PFSK-1 (cell line): Measurements from ENCODE around the gene RNASEH2B.

Experiments
- FOXP2 ChIP-seq: optimal IDR thresholded peaks from 2 replicates; pipeline ENCODE3; 2011; ENCODE audit warnings: borderline replicate concordance, control low read depth, inconsistent platforms; ENCODE audit not compliant: insufficient read depth; ENCODE audit errors: extremely low read length, extremely low read depth
- POLR2AphosphoS5 ChIP-seq: IDR thresholded peaks from 2 replicates; pipeline ENCODE4 v1.6.1; 2012; ENCODE audit warnings: low read depth, mild to moderate bottlenecking, control low read depth, low read length, moderate library complexity
- SIN3A ChIP-seq: IDR thresholded peaks from 2 replicates; pipeline ENCODE4 v1.6.1; 2012; ENCODE audit warnings: mild to moderate bottlenecking, low read length, moderate library complexity, borderline replicate concordance; ENCODE audit not compliant: insufficient read depth
- TAF1 ChIP-seq: IDR thresholded peaks from 2 replicates; pipeline ENCODE4 v1.6.1; 2012; ENCODE audit warnings: low read length, control low read depth, borderline replicate concordance; ENCODE audit not compliant: insufficient read depth
- TF ChIP-seq, protein P1 (sequence below), 2 experiments: IDR thresholded peaks; 2 replicates each; pipeline versions ENCODE4 v1.6.1 to v1.8.0; 2011 to 2012; ENCODE audit warnings: low read depth in 2 of 2, low read length in 2 of 2, control low read depth in 1 of 2, inconsistent platforms in 1 of 2, mild to moderate bottlenecking in 1 of 2, moderate library complexity in 1 of 2; ENCODE audit not compliant: insufficient read depth in 1 of 2

DNA sequence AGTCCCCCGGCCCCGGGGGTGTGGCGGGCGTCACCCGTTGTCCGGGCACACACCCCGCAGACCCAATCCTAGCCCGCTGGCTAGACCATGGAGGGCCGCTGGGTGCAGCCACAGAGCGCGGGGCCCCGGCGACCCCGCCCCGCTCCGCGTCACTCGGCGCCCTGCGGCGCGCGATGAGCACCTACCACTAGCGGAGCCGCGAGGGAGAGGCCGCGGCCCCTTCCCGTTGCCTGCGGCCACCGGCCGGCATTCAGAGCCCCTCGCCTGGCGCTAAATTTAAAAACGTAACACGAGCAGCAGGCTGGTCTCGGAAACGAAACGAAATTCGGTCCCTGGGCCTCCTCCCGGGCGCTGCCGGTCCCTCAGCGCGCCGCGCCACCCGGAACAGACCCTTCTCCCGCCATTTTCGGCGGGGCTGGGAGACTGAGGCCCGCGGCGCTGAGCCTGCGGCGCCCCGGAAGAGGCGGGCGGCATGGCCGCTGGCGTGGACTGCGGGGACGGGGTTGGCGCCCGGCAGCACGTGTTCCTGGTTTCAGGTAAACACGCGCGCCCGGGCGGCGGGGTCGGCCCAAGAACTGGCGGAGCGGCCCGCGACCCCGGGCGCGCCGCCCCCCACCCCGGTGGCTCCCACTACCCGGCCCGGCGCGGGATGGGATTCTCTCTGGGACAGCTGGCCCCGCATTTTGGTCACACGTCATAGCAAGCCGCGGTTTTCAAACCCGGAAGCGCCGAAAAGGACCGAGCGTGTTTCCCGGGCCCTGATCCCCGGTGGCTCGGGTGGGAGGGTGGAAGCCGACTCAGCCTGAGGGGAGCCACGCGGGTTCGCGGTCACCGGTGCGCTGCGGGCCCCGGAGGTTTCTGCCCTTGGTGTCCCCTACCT is at the start of gene RNASEH2B:
- TF ChIP-seq POLR2AphosphoS5 (no peak), TAF1 (no peak), SIN3A (no peak), FOXP2 (peak; percentile 8)
- TF ChIP-seq, protein P1, sequence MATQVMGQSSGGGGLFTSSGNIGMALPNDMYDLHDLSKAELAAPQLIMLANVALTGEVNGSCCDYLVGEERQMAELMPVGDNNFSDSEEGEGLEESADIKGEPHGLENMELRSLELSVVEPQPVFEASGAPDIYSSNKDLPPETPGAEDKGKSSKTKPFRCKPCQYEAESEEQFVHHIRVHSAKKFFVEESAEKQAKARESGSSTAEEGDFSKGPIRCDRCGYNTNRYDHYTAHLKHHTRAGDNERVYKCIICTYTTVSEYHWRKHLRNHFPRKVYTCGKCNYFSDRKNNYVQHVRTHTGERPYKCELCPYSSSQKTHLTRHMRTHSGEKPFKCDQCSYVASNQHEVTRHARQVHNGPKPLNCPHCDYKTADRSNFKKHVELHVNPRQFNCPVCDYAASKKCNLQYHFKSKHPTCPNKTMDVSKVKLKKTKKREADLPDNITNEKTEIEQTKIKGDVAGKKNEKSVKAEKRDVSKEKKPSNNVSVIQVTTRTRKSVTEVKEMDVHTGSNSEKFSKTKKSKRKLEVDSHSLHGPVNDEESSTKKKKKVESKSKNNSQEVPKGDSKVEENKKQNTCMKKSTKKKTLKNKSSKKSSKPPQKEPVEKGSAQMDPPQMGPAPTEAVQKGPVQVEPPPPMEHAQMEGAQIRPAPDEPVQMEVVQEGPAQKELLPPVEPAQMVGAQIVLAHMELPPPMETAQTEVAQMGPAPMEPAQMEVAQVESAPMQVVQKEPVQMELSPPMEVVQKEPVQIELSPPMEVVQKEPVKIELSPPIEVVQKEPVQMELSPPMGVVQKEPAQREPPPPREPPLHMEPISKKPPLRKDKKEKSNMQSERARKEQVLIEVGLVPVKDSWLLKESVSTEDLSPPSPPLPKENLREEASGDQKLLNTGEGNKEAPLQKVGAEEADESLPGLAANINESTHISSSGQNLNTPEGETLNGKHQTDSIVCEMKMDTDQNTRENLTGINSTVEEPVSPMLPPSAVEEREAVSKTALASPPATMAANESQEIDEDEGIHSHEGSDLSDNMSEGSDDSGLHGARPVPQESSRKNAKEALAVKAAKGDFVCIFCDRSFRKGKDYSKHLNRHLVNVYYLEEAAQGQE (IDR thresholded peaks at IDR 0.05; ENCODE audit: insufficient read depth in 1 of 2, low read depth in 2 of 2, low read length in 2 of 2) = no peak
